ENCODE measurements around the gene ATP6V0E1.
"Not testable (repeated sequence)": the region's sequence is repeated elsewhere in the genome, so short reads cannot be mapped to it uniquely, and the experiment has no call there.

Gene ATP6V0E1

DNA sequence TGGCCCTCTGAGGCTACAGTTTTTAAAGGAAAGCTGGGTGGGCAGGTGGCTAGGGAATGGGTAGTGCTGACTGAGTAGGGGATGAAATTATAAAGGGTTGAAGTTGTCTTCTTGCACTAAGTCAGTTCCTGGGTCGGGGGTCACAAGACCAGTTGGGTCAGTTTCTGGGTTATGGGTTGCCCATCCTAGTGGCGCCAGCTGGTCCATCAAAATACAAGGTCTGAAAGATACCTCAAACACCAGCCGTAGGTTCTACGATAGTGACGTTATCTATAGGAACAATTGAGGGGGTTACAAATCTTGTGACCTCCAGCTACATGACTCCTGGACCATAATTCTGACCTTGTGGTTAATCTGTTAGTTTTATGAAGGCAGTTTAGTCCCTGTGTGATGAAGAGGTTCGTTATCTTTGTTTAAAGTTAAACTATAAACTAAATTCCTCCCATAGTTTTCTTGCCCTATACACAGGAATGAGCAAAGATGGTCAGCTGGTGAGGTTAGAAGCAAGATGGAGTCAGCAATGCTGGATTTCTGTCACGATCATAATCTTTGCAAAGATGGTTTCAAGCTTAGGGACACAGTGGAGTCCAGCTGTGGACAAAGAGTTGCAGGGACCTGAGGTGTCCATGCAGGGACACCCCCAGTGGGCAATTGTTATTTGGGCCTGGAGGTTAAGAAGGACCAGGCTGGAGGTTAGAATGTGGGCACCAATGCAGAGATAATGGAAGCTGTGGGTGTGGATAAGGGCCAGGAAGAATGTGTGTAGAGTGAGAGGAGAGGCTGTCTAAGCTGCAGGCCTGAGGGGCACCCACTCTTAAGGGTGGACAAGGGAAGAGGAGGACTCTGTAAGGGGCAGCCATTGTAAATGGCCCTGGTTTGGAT, 58.6 kb downstream of the ATP6V0E1 start:
- no peak for DNase-seq

DNA sequence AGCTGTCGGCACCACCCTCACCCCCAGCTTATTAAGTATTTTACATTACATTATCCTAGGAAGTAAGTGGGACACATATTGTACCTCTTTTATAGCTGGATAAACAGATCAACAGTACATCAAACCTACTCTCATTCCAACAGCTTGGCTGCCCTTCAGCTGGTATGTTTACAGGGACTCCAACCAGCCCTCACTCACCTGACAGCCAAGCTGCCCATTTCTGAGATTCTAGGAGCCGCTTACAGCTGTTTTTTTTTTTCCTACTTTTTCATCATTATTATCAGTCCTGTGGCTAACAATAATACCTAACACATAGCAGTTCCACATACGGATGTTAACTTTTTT, 59.2 kb downstream of the ATP6V0E1 start:
- no peak for DNase-seq

DNA sequence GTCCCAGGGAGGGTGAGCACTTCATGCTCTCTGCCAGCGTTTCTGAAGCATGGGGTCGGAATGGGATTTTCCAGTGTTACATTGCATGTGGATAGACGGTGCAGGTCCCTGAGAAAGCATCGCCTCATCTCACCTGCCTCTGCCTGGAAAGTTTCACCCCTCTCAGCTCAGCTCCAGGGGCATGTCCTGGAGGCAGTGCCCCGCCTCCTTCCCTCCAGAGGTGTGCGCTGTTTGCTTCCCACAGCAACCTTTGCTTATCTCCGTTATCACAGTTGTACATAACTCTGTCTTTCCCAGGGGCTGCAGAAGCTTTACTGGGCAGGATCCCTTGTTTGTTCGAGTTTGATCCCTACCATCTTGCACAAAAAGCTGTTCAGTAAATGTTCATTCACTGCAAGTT, 61.9 kb downstream of the ATP6V0E1 start:
- DNase-seq, result no peak

DNA sequence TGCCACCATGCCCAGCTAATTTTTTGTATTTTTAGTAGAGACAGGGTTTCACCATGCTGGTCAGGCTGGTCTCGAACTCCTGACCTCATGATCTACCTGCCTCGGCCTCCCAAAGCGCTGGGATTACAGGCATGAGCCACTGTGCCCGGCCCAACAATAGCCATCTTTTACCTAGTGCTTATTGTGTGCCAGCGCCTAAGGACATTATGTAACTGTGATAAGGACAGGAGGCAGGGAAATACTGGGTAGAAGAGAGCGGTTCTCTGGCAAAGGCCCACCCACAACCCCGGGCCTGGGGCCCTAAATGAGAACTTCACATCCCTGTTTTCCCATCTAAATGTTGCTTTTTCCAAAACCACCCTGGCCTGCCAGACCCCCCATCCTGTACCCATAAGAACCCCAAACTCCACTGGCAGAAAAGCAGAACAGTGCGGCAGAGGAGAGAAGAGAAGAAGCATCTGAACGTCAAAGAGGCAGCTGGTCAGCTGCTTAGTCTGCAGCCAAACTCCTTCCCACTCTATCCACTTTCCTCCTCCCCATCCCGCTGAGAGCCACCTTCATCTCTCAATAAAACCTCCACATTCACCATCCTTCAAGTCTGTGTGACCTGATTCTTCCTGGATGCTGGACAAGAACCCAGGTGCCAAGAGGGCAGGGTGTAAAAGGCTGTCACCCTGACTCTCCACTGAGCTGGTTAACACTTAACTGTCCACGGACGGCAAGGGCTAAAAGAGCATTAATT, 63.7 kb downstream of the ATP6V0E1 start:
- not testable (repeated sequence) for DNase-seq

DNA sequence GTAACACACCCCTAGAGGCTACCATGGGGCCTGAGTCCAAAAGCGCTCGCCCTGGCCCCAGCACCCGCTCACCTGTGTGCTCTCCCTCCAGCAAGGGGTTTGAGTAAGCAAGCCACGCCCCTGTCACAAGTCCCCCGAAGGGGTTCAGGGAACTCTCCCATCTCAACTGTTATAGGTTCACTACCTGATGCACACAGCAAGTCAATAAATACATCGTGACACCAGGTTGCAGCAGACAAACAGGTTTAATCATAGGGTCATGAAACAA, 64.2 kb downstream of the ATP6V0E1 start:
- no peak for DNase-seq

DNA sequence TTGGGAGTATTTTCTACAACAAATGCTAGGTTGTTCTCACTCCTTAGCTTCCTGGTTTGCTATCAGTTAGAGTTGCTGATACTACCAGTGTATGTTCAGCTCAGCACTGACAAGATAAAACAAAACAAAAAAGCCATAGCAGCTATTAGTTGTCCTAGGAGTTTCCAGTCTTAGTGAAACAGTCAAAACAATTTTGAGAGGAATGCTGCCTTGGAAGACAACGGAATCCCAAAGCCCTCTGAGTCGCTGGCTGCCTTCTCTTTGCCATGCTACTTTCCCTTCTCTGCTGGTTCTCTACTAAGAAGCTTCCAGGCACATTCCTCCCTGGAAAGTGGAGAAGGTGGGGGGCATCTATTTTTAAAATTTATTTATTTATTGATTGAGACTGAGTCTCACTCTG, 67.2 kb downstream of the ATP6V0E1 start:
- no peak for DNase-seq

DNA sequence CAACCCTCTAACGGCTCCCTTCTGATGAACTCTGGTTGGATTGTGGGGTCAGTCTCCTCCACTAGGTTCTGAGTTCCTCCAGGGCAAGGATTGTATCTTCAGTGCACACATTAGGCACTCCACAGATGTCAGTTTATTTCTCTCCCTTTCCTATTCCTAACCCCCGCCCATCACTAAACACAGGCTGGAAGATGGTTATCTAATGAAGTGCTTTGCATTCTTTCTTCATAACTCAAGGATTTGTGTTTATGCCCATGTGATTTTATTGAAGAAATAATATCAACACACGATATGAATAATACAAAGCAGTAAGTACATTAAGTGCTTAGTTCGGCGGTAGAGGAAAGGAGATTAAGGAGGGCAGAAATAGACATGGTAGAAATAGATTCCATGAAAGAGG, 68.2 kb downstream of the ATP6V0E1 start:
- DNase-seq, result no peak

DNA sequence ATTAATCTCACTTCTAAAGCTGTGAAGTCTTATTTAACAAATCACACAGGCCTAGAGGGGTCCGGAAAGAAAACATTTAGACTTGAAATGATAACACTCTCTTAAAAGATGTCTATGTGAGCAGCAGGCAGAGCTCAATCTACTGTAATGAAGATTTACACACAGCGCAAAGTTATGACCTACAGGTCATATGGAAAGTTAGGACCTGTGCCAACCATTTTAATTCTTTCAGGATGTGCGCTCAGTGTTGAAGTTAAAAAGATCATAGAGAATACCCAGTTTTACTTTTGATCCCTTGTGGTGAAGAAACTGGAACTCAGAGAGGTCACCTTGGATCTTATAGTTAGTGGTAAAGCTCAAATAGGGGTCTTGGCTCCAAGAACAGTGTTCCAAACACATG, 69.5 kb downstream of the ATP6V0E1 start:
- DNase-seq, result no peak

DNA sequence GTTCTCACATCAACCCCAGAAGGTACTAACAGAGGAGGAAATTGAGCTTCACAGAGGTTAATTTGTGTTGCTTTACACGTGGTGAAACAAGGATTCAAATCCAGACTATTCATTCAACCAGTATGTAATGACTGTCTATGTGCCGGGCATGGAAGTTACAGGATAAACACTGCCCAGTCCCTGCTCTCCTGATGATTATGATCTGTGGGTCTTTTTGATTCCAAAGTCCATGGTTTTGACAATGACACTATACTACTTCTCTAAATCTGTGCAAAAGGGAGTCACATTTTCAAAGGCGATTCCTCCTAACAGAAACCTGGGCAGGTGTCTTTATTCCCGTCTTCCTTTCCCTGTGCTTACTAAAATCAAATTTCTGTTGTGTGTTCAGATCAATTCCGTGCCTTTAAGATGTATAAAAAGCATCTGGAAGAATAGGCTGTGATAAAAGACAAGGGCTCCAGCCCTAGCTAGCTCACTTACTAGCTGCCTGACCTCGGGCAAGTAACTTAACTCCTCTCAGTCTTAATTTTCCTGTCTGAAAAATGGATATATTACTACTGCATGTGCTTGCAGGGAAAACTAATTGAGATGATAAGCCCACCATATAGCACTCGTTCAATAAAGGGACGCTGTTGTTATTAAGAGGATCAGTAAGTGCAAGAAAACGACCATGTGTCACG, 71.6 kb downstream of the ATP6V0E1 start:
- no peak for DNase-seq

DNA sequence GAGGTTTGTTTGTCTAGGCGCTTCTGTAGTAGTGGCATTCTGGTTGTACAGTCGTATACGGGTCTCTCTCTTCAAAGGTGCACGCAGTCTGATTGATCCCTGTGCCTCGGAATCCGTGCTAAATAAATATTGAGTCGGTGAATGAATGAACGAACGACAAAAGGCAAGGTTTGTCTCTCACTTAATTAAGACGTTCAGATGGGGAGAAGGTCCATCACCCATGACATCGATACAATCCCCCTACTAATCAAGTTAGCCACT, 72.1 kb downstream of the ATP6V0E1 start:
- DNase-seq, result no peak

DNA sequence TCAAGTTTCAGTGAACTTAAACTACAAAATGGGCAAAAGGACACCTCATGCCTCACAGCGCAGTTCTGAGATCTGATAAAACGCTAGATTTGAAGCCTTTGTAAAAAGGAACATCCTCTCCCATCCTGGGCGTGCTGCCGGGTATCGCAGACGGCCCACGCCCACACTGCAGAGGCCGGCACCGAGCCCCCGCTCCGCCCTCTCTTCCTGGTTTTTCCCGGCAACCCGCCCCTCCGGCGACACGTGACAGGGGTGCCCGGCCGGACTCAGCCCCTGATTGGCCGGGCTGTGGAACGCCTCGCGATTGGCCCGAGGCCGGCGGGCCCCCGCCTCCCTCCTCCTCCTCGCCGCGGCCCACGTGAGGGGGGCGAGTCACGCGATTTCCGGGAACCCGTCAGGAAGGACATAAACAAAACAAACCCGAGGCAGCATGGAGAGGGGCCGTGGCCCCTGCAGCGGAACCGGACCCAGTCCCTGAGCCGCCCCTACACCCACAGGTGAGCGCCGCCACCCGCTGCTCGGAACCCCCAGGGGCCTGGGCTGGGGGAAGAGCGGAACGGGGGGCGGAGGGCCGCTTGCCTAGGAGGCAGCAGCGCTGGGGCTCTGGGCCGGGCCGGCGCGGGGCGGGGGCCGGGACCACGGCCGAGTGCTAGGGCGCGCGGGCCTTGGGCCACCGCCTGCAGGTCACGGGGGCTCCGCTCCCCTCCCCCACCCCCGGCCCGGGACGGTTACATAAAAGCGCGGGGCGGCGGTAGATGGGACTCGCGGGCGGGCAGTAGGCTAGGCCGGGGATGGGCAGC, 72.6 kb downstream of the ATP6V0E1 start, which contains the start of gene CREBRF:
CREBRF (plus strand) TSS at position 370 of the 800 bp plus-strand sequence. CDS start 24,424 bp downstream, outside the sequence.
- DNase-seq, result peak; percentile 98

DNA sequence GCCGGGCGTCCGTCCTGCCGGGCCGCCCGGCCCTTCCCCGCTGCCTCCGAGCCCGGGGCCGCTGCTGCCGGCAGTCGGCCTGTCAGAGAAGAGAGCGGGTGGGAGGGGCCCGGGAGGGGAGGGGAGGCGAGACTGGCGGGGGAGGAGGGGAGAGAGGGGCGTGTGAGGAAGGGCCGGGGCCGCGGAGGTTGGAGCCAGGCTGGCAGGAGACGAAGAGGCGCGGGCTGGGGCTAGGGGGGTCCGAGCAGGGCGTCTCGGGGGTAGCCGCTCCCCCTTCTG, 73.2 kb downstream of the ATP6V0E1 start:
- DNase-seq, result no peak

DNA sequence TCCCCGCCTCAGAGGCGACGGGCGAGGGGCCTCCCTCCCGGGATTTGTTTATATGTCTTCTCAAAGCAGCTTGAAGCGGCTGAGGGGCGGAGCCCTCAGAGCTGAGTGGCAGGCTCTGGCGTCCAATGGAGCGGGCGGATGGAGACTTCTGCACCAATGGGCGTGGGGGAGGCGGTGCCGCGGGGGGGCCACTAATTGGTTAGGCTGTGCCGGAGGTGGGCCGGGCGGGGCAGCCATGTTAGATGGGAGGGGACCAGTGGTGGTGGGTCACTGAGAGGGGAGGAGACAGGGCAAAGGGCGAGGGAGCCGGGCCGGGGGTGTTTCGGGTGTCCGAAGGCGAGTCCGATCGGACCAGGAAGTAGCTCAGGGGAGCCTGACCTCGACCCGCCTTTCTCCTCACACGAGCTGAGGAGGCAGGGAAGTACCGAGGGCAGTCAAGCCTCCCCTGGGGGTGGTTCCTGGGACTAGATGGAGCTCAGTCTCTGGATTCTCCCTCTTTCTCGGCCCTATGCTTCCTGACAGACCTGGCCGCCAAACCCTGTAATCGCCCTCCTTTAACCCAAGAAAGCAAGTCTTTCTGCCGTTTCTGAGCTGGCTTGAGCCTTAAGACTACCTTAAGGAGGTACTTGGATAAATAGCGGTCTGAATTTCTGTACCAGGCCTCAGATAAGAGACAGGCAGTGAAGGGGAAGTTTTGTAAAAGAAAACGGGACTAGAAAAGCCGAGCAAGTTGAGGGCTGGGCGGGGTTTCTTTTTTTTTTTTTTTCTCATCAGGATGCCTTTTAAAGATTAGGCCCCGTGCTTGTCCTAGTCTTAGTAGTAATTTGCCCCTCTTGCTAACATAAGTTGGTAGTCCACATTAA, 73.7 kb downstream of the ATP6V0E1 start:
- DNase-seq, result peak; percentile 98

DNA sequence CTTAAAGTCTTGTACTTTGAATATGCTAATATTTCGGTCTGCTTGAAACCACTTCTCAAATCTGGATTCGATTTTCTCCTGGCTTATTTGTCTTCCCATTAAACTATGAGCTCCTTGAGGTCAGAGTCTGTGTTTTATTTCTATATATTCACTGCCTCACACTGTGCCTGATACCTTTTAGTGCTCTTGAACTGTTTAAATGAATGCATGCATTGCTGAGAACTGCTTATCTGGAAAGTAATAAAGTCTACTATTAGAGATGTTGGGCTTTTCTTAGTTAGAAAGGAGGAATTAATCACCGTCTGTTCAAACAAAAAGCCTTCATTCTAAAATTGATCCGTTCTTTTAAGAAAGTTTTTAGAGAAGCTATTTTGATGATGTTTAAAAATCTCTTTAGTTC, 78.6 kb downstream of the ATP6V0E1 start:
- DNase-seq, result no peak

DNA sequence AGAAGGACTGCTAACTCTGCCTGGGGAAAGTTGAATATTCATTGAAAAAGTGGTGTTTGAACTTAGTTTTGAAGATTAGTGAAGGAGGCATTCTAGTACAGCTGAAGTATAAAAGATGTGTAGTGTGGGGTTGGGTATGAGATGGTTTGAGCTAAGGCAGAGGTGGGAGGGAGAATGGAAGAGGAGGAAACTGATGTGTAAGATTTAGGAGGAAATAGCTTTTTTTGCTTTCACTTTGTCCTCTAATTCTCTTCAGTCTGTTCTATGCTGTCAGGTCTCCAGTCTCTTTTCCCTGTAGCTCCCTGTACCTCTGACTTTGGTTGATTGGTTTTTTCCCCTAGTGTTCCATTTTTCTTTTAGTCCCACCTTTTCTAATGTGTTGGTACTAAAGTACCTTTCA, 81.6 kb downstream of the ATP6V0E1 start:
- no peak for DNase-seq

DNA sequence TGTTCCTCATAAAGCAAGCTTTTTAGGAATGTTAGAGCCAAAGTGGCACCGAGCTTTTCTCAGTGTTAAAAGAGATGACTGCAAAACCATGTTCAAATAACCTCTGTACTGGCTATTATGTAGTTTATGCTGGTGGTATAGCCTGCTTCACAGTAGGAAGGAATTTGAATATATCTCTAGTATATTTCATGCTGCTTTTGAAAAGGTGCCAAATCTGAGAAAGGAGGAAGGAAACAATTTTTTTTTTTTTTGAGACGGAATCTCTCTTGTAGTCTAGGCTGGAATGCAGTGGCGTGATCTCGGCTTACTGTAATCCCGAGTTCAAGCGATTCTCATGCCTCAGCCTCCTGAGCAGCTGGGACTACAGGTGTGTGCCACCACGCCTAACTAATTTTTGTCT, 86.1 kb downstream of the ATP6V0E1 start:
- DNase-seq, result no peak

DNA sequence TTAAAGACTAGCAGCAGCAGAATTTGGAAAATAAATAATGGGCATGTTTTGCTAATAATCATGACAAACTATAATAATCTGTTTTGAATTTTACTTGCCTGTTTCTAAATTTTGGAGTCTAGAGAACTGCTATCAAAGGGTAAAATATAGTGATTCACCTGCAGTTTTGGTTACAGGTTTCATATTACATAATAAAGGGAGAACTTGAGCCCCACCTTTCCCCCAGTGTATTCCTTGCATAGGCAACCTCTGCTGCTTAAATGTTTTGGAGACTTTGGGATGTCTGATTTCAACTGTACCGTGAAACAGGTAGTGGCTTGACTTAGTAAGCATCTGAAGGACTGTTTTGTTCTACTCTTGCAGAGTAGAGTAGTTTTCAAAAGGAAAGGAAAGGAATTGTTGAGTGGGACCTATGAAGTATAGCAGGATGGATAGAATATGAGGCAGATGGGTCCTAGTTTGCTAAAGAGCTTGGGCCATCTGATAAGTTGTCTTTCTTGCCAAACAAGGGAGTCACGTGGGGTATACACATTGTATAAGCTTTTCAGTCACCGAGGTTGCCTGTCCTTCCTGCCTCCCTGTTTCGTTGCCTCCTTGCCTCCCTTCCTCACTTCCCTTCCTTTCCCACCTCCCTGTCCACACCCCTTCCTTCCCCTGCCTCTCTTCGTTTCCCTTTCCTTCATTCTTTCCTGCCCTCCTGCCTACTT, 91.7 kb downstream of the ATP6V0E1 start:
- DNase-seq, result no peak

DNA sequence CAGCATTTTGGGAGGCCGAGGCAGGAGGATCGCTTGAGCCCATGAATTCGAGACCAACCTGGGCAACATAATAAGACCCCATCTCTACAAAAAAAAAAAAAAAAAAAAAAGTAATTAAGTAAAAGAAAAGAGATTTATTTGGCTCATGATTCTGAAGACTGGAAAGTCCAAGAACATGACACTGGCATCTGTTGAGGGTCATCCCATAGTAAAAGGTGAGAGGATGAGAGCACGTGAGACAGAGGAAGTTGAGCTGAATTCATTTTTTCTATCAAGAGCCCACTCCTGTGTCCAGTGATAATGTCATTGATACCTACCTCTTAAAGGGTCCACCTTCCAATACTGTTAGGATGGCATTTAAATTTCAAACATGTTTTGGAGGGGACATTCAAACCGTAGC, 92.4 kb downstream of the ATP6V0E1 start:
- no peak for DNase-seq

DNA sequence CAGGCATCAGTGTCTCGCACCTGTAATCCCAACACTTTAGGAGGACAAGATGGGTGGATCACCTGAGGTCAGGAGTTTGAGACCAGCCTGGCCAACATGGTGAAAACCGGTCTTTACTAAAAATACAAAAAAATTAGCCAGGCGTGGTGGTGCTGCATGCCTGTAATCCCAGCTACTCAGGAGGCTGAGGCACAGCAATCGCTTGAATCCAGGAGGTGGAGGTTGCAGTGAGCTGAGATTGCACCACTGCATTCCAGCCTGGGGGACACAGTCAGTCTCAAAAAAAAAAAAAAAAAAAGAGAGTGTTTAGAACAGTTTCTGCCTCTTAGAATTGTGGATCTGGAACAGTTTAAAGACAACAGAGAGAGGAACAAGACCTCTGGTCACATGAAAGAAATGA, 92.9 kb downstream of the ATP6V0E1 start:
- not testable (repeated sequence) for DNase-seq

DNA sequence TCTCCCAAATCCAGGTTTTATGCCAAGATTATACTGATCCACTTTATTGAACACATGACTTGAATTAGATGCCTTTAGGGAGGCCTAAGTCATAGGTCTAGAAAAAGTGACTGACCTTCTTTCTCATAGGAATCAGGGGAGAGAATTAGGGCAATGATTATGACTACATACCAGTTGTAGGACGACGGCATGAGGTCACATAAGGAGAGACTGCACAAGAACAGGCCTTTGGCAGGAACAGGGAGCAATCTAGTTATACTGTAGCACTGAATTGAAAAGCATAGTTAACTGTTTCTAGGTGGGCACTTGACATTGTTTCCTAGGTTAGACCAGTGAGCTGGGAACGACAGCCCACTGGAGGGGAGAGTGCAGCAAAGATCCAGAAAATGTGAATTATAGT, 95.3 kb downstream of the ATP6V0E1 start:
- DNase-seq, result no peak

All from CD4-positive, alpha-beta T cell treated with Interleukin-21 for 1 hour (primary cell).